AG09319 (cell line): ENCODE data around the gene C22orf39.

Experiments used
- DNase-seq: peaks from one replicate; pipeline ENCODE4 v3.0.0-alpha.2; 2010; ENCODE audit warnings: low read depth; ENCODE audit errors: extremely low read depth
- TF ChIP-seq, protein P1 (sequence below): IDR thresholded peaks from 2 replicates; pipeline ENCODE4 v1.5.1; 2011; ENCODE audit warnings: low read depth, mild to moderate bottlenecking, inconsistent platforms, low read length, moderate library complexity

The C22orf39 gene

GRCh38 chr22:19411690-19412045 is 35.8 kb downstream of the C22orf39 start:
- TF ChIP-seq, protein P1, sequence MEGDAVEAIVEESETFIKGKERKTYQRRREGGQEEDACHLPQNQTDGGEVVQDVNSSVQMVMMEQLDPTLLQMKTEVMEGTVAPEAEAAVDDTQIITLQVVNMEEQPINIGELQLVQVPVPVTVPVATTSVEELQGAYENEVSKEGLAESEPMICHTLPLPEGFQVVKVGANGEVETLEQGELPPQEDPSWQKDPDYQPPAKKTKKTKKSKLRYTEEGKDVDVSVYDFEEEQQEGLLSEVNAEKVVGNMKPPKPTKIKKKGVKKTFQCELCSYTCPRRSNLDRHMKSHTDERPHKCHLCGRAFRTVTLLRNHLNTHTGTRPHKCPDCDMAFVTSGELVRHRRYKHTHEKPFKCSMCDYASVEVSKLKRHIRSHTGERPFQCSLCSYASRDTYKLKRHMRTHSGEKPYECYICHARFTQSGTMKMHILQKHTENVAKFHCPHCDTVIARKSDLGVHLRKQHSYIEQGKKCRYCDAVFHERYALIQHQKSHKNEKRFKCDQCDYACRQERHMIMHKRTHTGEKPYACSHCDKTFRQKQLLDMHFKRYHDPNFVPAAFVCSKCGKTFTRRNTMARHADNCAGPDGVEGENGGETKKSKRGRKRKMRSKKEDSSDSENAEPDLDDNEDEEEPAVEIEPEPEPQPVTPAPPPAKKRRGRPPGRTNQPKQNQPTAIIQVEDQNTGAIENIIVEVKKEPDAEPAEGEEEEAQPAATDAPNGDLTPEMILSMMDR: no peak
- DNase-seq: no peak

DNA sequence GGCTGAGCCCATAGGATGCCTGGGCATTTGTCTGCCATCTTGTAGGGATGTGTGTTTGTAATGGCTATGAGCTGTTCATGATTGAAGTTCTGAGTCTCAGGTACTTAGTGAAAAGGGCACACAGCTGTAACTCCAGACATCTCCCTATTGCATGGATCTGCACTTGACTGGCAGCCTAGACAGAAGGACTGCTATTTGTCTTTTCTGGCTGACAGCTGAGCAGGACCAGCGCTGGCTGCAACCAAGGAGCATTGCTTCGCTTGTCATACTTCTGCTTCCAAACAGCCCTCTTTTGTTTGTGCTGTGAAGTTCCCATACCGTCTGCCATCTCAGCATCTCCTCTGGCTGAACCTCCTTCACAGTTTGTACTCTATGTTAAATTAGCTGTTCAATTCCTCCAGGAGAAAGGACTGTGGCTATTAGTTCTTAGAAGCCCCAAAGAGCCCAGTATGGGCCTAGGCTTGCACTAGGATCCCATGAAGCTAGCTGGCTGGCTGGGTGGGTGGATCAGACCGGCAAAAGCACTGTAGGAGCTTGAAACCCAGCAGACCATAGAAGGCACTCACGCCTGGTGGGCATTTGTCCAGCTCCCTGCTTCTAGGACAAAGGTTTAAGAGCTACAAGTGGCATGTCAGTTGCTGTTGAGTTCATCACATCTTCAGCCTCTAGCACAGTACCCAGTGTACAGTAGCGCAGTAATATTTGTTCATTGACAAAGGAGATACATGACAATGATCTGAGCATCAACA is 36.4 kb downstream of the C22orf39 start:
- no peak for DNase-seq
- TF ChIP-seq, protein P1: no peak

- no peak for DNase-seq
Observed at GRCh38 chr22:19407649-19408606, 39.6 kb downstream of the C22orf39 start.

DNA sequence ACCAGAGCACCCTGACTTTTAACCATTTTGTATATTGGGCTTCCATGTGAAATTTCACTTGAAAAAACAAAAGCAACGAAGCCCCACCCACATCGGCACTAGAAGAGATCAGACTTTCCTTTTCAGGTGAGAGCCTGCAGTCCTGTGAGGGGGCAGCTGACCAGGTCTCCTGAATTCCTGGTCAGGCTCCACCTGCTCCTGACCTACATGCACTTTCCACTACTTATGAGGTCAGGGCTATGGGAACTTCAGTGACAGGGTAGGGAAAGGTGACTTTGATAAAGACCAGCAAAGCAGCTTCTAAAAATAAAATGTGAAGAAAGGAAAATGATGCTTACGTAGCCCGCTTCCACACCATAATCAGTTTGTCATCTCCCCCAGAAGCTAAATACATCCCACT is 40.7 kb downstream of the C22orf39 start:
- TF ChIP-seq, protein P1: no peak
- no peak for DNase-seq

More at GRCh38 chr22:19407649-19408606, 39.6 kb downstream of the C22orf39 start:
- TF ChIP-seq, protein P1: no peak

DNA sequence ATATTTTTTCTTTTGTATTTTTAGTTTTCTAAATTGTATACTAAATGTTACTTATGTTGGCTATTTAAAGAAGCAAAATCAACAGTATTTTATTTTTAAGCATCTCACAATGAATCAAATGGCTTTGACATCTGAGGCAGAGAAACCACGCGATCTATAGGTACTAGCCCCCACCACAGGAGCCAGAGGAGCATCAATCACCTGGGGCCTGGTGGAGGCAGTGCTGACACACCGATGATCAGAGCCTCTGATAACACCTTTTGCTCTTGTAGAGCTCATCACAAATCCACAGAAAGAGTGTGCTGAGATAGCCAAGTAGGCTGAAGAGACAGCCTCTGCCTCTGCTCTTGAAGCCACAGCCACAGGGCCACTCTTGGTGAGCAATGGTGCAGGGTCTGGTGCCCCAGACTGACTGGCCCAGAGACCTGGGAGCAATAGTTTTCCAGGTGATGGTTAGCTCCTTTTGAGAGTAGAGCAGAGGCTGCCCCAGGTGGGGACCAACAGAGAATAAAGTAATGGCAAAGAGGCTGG is 41.2 kb downstream of the C22orf39 start:
- TF ChIP-seq, protein P1: no peak
- DNase-seq: no peak

- DNase-seq: no peak
Observed at GRCh38 chr22:19405652-19406051, 41.9 kb downstream of the C22orf39 start.

More at GRCh38 chr22:19405652-19406051, 41.9 kb downstream of the C22orf39 start:
- TF ChIP-seq, protein P1: no peak
